ENCODE results near the gene SPATA20.
A peak's percentile ranks its signal among the peaks of the same experiment; 100 is the strongest.

The SPATA20 gene

GRCh38 chr17:50549969-50550368 is 3.0 kb downstream of the SPATA20 start:
- H3K27me3 ChIP-seq (ENCODE audit: low read depth): no peaks in the 10 kb centered on the region
- H3K36me3 ChIP-seq (replicated peaks): peaks cover 10% of the 10 kb centered on the region
- H3K4me1 ChIP-seq: peaks cover 5% of the 10 kb centered on the region
- no peak for DNase-seq (ENCODE audit: low spot score in 2 of 2)
- in situ Hi-C loops (cut with MboI; ENCODE audit: low sequenced_read_pairs): loop anchor here (5.0 to 10.0 kb wide), 4 partner anchors 77 to 405 kb away; no protein-coding TSS in a partner anchor
- no peak overlapping the region for H3K4me3 ChIP-seq
- H3K9me3 ChIP-seq: no peaks in the 10 kb centered on the region

GRCh38 chr17:50550661-50551432 is 3.9 kb downstream of the SPATA20 start:
- Histone ChIP-seq H3K9me3 (no peaks in the 10 kb centered on the region), H3K27me3 (ENCODE audit: low read depth) (no peaks in the 10 kb centered on the region), H3K36me3 (replicated peaks) (peaks cover 10% of the 10 kb centered on the region), H3K4me1 (peaks cover 5% of the 10 kb centered on the region), H3K4me3 (no peak overlapping the region)
- in situ Hi-C loops (cut with MboI; ENCODE audit: low sequenced_read_pairs): no loop called here
- peak; percentile 54 to 77 for DNase-seq (ENCODE audit: low spot score in 2 of 2)

GRCh38 chr17:50551433-50551815 is 4.5 kb downstream of the SPATA20 start:
- Histone ChIP-seq H3K9me3 (no peaks in the 10 kb centered on the region), H3K36me3 (replicated peaks) (peaks cover 10% of the 10 kb centered on the region), H3K27me3 (ENCODE audit: low read depth) (no peaks in the 10 kb centered on the region), H3K4me3 (no peak overlapping the region), H3K4me1 (peaks cover 5% of the 10 kb centered on the region)
- in situ Hi-C loops (cut with MboI; ENCODE audit: low sequenced_read_pairs): no loop called here
- no peak for DNase-seq (ENCODE audit: low spot score in 2 of 2)

GRCh38 chr17:50551884-50552283 is 4.9 kb downstream of the SPATA20 start:
- peaks cover 5% of the 10 kb centered on the region for H3K4me1 ChIP-seq
- H3K27me3 ChIP-seq (ENCODE audit: low read depth): no peaks in the 10 kb centered on the region
- H3K9me3 ChIP-seq: no peaks in the 10 kb centered on the region
- in situ Hi-C loops (cut with MboI; ENCODE audit: low sequenced_read_pairs): no loop called here
- H3K36me3 ChIP-seq (replicated peaks): peaks cover 10% of the 10 kb centered on the region
- no peak for DNase-seq (ENCODE audit: low spot score in 2 of 2)
- H3K4me3 ChIP-seq: no peak overlapping the region

GRCh38 chr17:50554201-50554600 is 7.2 kb downstream of the SPATA20 start:
- peaks cover 4% of the 10 kb centered on the region for H3K27me3 ChIP-seq (ENCODE audit: low read depth)
- in situ Hi-C loops (cut with MboI; ENCODE audit: low sequenced_read_pairs): no loop called here
- H3K36me3 ChIP-seq (replicated peaks): peaks cover 10% of the 10 kb centered on the region
- no peak for DNase-seq (ENCODE audit: low spot score in 2 of 2)
- H3K9me3 ChIP-seq: no peaks in the 10 kb centered on the region
- H3K4me1 ChIP-seq: peaks cover 4% of the 10 kb centered on the region
- H3K4me3 ChIP-seq: no peak overlapping the region

GRCh38 chr17:50556803-50557202 is 9.8 kb downstream of the SPATA20 start:
- in situ Hi-C loops (cut with MboI; ENCODE audit: low sequenced_read_pairs): no loop called here

GRCh38 chr17:50557630-50558029 is 10.7 kb downstream of the SPATA20 start:
- H3K4me3 ChIP-seq: no peak overlapping the region
- H3K9me3 ChIP-seq: no peaks in the 10 kb centered on the region
- in situ Hi-C loops (cut with MboI; ENCODE audit: low sequenced_read_pairs): no loop called here
- DNase-seq (ENCODE audit: low spot score in 2 of 2): no peak
- H3K27me3 ChIP-seq (ENCODE audit: low read depth): peaks cover 21% of the 10 kb centered on the region
- peaks cover 14% of the 10 kb centered on the region for H3K4me1 ChIP-seq
- H3K36me3 ChIP-seq (replicated peaks): no peaks in the 10 kb centered on the region

More at GRCh38 chr17:50556803-50557202, 9.8 kb downstream of the SPATA20 start:
- Histone ChIP-seq H3K9me3 (no peaks in the 10 kb centered on the region), H3K27me3 (ENCODE audit: low read depth) (peaks cover 15% of the 10 kb centered on the region), H3K36me3 (replicated peaks) (no peaks in the 10 kb centered on the region; the same call in 1 of the 2 replicates), H3K4me1 (peaks cover 14% of the 10 kb centered on the region), H3K4me3 (no peak overlapping the region)
- no peak for DNase-seq (ENCODE audit: low spot score in 2 of 2)

- Histone ChIP-seq H3K9me3 (no peaks in the 10 kb centered on the region), H3K36me3 (replicated peaks) (no peaks in the 10 kb centered on the region), H3K27me3 (ENCODE audit: low read depth) (peaks cover 26% of the 10 kb centered on the region), H3K4me3 (no peak overlapping the region), H3K4me1 (peaks cover 14% of the 10 kb centered on the region)
- DNase-seq (ENCODE audit: low spot score in 2 of 2): no peak
- in situ Hi-C loops (cut with MboI; ENCODE audit: low sequenced_read_pairs): no loop called here
Measured at GRCh38 chr17:50558091-50558490, 11.1 kb downstream of the SPATA20 start.

GRCh38 chr17:50558581-50558940 is 11.6 kb downstream of the SPATA20 start:
- no peak for DNase-seq (ENCODE audit: low spot score in 2 of 2)
- no peaks in the 10 kb centered on the region for H3K36me3 ChIP-seq (replicated peaks)
- H3K9me3 ChIP-seq: no peaks in the 10 kb centered on the region
- in situ Hi-C loops (cut with MboI; ENCODE audit: low sequenced_read_pairs): no loop called here
- no peak overlapping the region for H3K4me3 ChIP-seq
- peaks cover 14% of the 10 kb centered on the region for H3K4me1 ChIP-seq
- H3K27me3 ChIP-seq (ENCODE audit: low read depth): peaks cover 31% of the 10 kb centered on the region

GRCh38 chr17:50558941-50559614 is 12.1 kb downstream of the SPATA20 start:
- Histone ChIP-seq H3K4me3 (peak overlapping the region; percentile 38), H3K27me3 (ENCODE audit: low read depth) (peaks cover 36% of the 10 kb centered on the region), H3K9me3 (no peaks in the 10 kb centered on the region), H3K36me3 (replicated peaks) (no peaks in the 10 kb centered on the region), H3K4me1 (peaks cover 14% of the 10 kb centered on the region)
- DNase-seq (ENCODE audit: low spot score in 2 of 2): peak in 1 of 2 experiments; percentile 61
- in situ Hi-C loops (cut with MboI; ENCODE audit: low sequenced_read_pairs): no loop called here

- Histone ChIP-seq H3K27me3 (ENCODE audit: low read depth) (peaks cover 40% of the 10 kb centered on the region), H3K36me3 (replicated peaks) (no peaks in the 10 kb centered on the region), H3K9me3 (no peaks in the 10 kb centered on the region), H3K4me1 (peaks cover 14% of the 10 kb centered on the region), H3K4me3 (peak overlapping the region; percentile 38)
- peak; percentile 86 to 95 for DNase-seq (ENCODE audit: low spot score in 2 of 2)
- in situ Hi-C loops (cut with MboI; ENCODE audit: low sequenced_read_pairs): no loop called here
Measured at GRCh38 chr17:50559674-50560184, 12.8 kb downstream of the SPATA20 start.

- DNase-seq (ENCODE audit: low spot score in 2 of 2): peak; percentile 91 to 97
- H3K27me3 ChIP-seq (ENCODE audit: low read depth): peaks cover 41% of the 10 kb centered on the region
- peak within 1 kb of the TSS; percentile 38 for H3K4me3 ChIP-seq
- H3K9me3 ChIP-seq: no peaks in the 10 kb centered on the region
- H3K36me3 ChIP-seq (replicated peaks): no peaks in the 10 kb centered on the region
- in situ Hi-C loops (cut with MboI; ENCODE audit: low sequenced_read_pairs): no loop called here
- peaks cover 14% of the 10 kb centered on the region for H3K4me1 ChIP-seq
Measured at GRCh38 chr17:50560185-50560824, 13.3 kb downstream of the SPATA20 start, which contains the start of gene CACNA1G. Gene CACNA1G (plus strand): TSS chr17:50560715. CDS start chr17:50561460, 745 bp downstream.

- in situ Hi-C loops (cut with MboI; ENCODE audit: low sequenced_read_pairs): no loop called here
- no peaks in the 10 kb centered on the region for H3K36me3 ChIP-seq (replicated peaks)
- DNase-seq (ENCODE audit: low spot score in 2 of 2): no peak
- peak overlapping the region; percentile 38 for H3K4me3 ChIP-seq
- no peaks in the 10 kb centered on the region for H3K9me3 ChIP-seq
- H3K4me1 ChIP-seq: peaks cover 14% of the 10 kb centered on the region
- peaks cover 49% of the 10 kb centered on the region for H3K27me3 ChIP-seq (ENCODE audit: low read depth)
Measured at GRCh38 chr17:50560931-50561745, 14.2 kb downstream of the SPATA20 start.

Data from HAP-1 (cell line).